ENCODE results near the gene MCFD2.

GRCh38 chr2:46926863-46927262 lies 11.3 kb upstream of the MCFD2 start:
- TF ChIP-seq POLR2A (IDR thresholded peaks at IDR 0.05; ENCODE audit: low read depth), result no peak
- TF ChIP-seq CTCF (IDR thresholded peaks at IDR 0.05), result no peak
